OCI-LY7 (cell line): ENCODE results near the gene VPS37D.

Source experiments
- CTCF ChIP-seq: fragments of 200-600 bp; sonication (generic); conservative IDR thresholded peaks from 2 replicates; pipeline ENCODE4 v1.5.1; 2014; ENCODE audit warnings: mild to moderate bottlenecking, antibody characterized with exemption, low read length, moderate library complexity, mixed read lengths
- EZH2phosphoT487 ChIP-seq: fragments of 200-600 bp; sonication (generic); IDR thresholded peaks from 2 replicates; pipeline ENCODE4 v1.6.1; 2018; ENCODE audit warnings: low read depth, borderline replicate concordance, mild to moderate bottlenecking, mixed run types, antibody characterized with exemption, low read length, moderate library complexity, mixed read lengths

- TF ChIP-seq CTCF (no peak), EZH2phosphoT487 (no peak)
These were observed 50.8 kb downstream of the VPS37D start for GRCh38 chr7:73718438-73718881.
